VCaP (cell line): ENCODE data around the gene TMC7.
"Not testable (repeated sequence)": the region's sequence is repeated elsewhere in the genome, so short reads cannot be mapped to it uniquely, and the experiment has no call there.

Source experiments
- H3K27ac ChIP-seq: fragments of 450-650 bp; 2 replicates; pipeline ENCODE4 v1.5.1; 2017
- CTCF ChIP-seq: fragments of 450-650 bp; conservative IDR thresholded peaks from 2 replicates; pipeline ENCODE4 v1.5.1; 2017; ENCODE audit warnings: mild to moderate bottlenecking, moderate library complexity

The TMC7 gene

DNA sequence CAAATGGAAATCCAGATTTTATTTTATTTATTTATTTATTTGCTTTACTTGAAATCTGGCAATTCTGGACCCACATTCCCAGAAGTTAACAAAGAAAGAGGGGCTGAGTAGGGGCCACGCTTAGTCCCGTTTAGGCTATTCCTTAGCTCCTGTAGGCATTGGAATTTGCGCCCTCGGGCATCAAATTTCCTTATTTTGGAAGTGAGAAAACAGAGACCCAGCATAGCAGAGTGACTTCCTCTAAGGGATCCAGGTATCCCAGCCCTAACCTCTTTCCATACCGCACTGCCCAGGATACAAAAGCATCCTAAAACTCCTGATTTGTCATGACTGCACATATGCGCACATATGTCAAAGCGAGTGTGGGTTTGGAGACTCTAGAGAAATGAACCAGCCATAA, 38.5 kb upstream of the TMC7 start:
- no peak overlapping the region for H3K27ac ChIP-seq
- no peak for TF ChIP-seq CTCF

- no peak for TF ChIP-seq CTCF
- no peak overlapping the region for H3K27ac ChIP-seq
Observed at GRCh38 chr16:18948372-18949020, 35.2 kb upstream of the TMC7 start.

DNA sequence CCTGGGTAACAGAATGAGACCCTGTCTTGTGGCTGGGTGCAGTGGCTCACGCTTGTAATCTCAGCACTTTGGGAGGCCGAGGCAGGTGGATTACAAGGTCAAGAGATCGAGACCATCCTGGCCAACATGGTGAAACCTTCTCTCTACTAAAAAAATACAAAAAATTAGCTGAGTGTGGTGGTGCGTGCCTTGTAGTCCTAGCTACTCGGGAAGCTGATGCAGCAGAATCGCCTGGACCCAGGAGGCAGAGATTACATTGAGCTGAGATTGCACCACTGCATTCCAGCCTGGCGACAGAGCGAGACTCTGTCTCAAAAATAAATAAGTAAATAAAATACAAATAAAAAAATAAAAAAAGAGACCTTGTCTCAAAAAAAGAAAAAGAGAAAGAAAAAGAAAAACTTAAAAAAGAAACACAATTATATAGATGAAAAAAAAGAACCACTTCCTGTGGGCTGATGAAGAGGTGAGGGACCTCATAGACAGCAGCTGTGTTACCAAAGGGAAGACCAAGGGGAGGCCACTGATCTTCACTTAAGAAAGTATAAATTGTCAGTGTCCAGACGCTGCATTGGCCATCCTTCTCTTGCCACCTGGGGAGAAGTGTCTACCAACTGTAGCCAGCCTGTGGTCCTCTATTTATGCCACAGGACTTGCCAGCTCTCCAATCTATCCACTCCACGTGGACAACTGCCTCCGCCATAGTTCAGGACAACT, 33.1 kb upstream of the TMC7 start:
- TF ChIP-seq CTCF: no peak
- H3K27ac ChIP-seq: no peak overlapping the region

DNA sequence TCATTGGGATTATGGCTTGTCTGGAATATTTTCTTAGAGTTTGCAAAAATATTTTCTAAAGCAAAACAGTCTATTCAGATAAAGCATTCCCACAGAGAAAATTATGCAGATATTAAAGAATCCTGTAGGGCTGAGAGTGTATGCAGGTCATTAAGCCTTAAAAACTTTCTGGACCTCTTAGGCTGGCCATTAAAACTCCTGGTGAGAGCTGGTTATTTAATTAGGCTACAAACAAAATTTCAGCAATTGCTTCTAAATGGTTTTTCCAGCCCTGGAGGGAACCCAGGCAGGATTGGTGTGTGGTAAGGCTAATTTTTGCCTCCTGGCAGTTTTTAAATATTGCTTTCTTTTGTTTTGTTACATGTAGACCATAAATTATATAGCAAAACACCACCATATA, 30.2 kb upstream of the TMC7 start:
- no peak for TF ChIP-seq CTCF
- H3K27ac ChIP-seq: no peak overlapping the region

DNA sequence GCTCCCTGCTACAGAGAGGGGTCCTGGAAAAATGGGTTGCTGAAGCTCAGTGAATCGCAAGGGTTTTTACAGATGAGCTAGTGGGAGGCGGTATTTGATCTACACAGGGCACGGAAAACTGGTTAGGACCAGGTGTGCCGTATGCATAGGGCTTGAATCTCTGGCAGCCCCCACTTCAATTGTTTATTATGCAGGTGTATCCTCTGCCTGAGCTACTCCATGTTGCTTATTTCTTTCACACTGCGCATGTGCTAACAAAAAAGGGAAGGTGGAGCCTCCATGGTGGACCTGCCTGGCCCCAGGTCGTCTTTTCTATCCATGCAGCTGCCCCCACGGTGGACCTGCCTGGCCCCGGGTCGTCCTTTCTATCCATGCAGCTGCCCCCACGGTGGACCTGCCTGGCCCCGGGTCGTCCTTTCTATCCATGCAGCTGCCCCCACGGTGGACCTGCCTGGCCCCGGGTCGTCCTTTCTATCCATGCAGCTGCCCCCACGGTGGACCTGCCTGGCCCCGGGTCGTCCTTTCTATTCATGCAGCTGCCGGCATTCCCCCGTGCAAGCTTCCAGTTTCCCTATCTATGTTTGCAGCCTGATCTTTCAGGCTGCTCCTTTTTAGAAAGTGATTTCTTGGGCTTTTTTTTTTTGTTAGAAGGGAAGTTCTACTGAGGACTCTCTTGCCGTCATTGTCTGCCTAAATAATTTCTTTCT, 27.7 kb upstream of the TMC7 start:
- not testable (repeated sequence) for H3K27ac ChIP-seq

- not testable (repeated sequence) for H3K27ac ChIP-seq
Observed at GRCh38 chr16:18956658-18957241, 27.0 kb upstream of the TMC7 start.

GRCh38 chr16:18958621-18959029, 25.1 kb upstream of the TMC7 start:
- TF ChIP-seq CTCF: no peak
- H3K27ac ChIP-seq: no peak overlapping the region

GRCh38 chr16:18959031-18959505, 24.7 kb upstream of the TMC7 start:
- TF ChIP-seq CTCF: no peak
- no peak overlapping the region for H3K27ac ChIP-seq
